Immature natural killer cell (primary cell): ENCODE measurements around the gene S100Z. TPM values are rescaled to one million over a fixed set of nuclear protein-coding genes. Genes with fewer than 3 reads are reported as not detected.
"Not testable (repeated sequence)": the region's sequence is repeated elsewhere in the genome, so short reads cannot be mapped to it uniquely, and the experiment has no call there.

ENCODE experiments used
- DNase-seq, 3 donors: peaks; one replicate each; pipeline ENCODE4 v3.0.0; 2022; ENCODE audit warnings: mixed read lengths in 1 of 3
- H3K27ac Mint-ChIP-seq, 6 donors: one replicate each; pipeline ENCODE4 v1.8.0; 2020; ENCODE audit warnings: mixed read lengths in 6 of 6, mild to moderate bottlenecking in 5 of 6, inconsistent platforms in 4 of 6, moderate library complexity in 3 of 6
- H3K27me3 Mint-ChIP-seq, 3 donors: one replicate each; pipeline ENCODE4 v1.8.0; 2020 to 2021; ENCODE audit warnings: low read depth in 3 of 3, mild to moderate bottlenecking in 3 of 3, mixed read lengths in 3 of 3, moderate library complexity in 3 of 3, inconsistent platforms in 1 of 3
- H3K36me3 Mint-ChIP-seq, 3 donors: one replicate each; pipeline ENCODE4 v1.8.0; 2020; ENCODE audit warnings: mixed read lengths in 3 of 3, inconsistent platforms in 2 of 3, mild to moderate bottlenecking in 2 of 3
- H3K4me1 Mint-ChIP-seq, 2 donors: one replicate each; pipeline ENCODE4 v1.8.0; 2020; ENCODE audit warnings: inconsistent platforms in 2 of 2, mild to moderate bottlenecking in 2 of 2, mixed read lengths in 2 of 2, moderate library complexity in 1 of 2
- H3K4me3 Mint-ChIP-seq, 5 donors: one replicate each; pipeline ENCODE4 v1.8.0; 2020; ENCODE audit warnings: mild to moderate bottlenecking in 5 of 5, mixed read lengths in 5 of 5, inconsistent platforms in 3 of 5, moderate library complexity in 3 of 5
- H3K9me3 Mint-ChIP-seq, 6 donors: one replicate each; pipeline ENCODE4 v1.8.0; 2020; ENCODE audit warnings: mild to moderate bottlenecking in 6 of 6, mixed read lengths in 6 of 6, inconsistent platforms in 4 of 6, moderate library complexity in 3 of 6
- polyA plus RNA-seq, 3 donors: library from polyadenylated mRNA; unstranded; fragments of 300-500 nt; fragmentation: Illumina TruSeq; gene quantifications; one replicate each; pipeline ENCODE4 v1.2.3, GENCODE V29; 2021

Gene S100Z
- polyA plus RNA-seq, 3 donors from 2014 or later, result 0.73 to 2.5 TPM; not detected in 1

GRCh38 chr5:76845890-76846289, 3.9 kb upstream of the S100Z start:
- DNase-seq, result no peak
- Mint-ChIP-seq H3K36me3 (peaks cover 0 to 3% (median 0%) of the 10 kb centered on the region in 3 donors), H3K4me1 (peaks cover 14% of the 10 kb centered on the region in 2 donors), H3K9me3 (no peaks in the 10 kb centered on the region), H3K27me3 (peaks cover 0 to 5% (median 0%) of the 10 kb centered on the region in 3 donors), H3K27ac (no peak overlapping the region), H3K4me3 (no peak overlapping the region)

DNA sequence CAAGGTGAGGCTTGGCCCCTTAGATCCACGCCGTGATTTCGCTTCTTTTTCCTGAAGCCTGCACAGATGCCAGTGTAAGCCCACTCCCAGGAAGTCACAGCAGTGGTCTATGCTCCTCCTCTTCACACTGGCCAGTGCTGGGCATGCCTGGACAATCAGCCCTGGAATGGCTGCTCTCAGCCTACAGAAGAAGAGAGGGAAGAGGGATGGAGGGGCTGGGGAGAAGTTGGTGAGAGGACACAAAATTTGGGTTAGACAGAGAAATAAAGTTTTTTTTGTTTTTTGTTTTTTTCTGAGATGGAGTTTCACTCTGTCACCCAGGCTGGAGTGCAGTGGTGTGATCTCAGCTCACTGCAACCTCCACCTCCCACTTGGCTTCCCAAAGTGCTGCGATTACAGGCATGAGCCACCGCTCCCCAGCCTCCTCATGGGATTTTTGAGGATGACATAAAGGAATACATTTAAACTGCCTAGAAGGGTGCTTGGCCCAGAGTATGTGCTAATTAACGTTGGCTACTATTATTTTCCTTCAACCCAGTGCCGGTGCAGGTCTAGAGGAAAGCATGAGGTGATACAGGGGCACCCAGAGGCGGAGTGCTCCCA, 830 bp downstream of the S100Z start:
- Mint-ChIP-seq H3K36me3 (no peaks in the 10 kb centered on the region), H3K27me3 (peaks cover 0 to 2% (median 2%) of the 10 kb centered on the region in 3 donors), H3K27ac (peak overlapping the region in 2 of 6 donors; percentile 45 to 47), H3K9me3 (peaks cover 0 to 2% (median 0%) of the 10 kb centered on the region in 6 donors), H3K4me3 (peak overlapping the region in 2 of 5 donors; percentile 15 to 44), H3K4me1 (peaks cover 35 to 40% of the 10 kb centered on the region in 2 donors)
- DNase-seq, result no peak

GRCh38 chr5:76851728-76852369, 2.0 kb downstream of the S100Z start:
- H3K4me1 Mint-ChIP-seq, result peaks cover 47 to 52% of the 10 kb centered on the region in 2 donors
- peaks cover 0 to 2% (median 0%) of the 10 kb centered on the region in 3 donors for H3K27me3 Mint-ChIP-seq
- DNase-seq, result no peak
- no peak overlapping the region for H3K4me3 Mint-ChIP-seq
- H3K36me3 Mint-ChIP-seq, result peaks cover 0 to 5% (median 4%) of the 10 kb centered on the region in 3 donors
- peaks cover 0 to 2% (median 0%) of the 10 kb centered on the region in 6 donors for H3K9me3 Mint-ChIP-seq
- H3K27ac Mint-ChIP-seq, result peak overlapping the region in 2 of 6 donors; percentile 6 to 30

- peak overlapping the region in 1 of 6 donors; percentile 25 for H3K27ac Mint-ChIP-seq
- peaks cover 0 to 5% (median 4%) of the 10 kb centered on the region in 3 donors for H3K36me3 Mint-ChIP-seq
- H3K9me3 Mint-ChIP-seq, result peaks cover 0 to 2% (median 0%) of the 10 kb centered on the region in 6 donors
- H3K27me3 Mint-ChIP-seq, result peaks cover 0 to 2% (median 0%) of the 10 kb centered on the region in 3 donors
- peaks cover 49 to 54% of the 10 kb centered on the region in 2 donors for H3K4me1 Mint-ChIP-seq
- DNase-seq, result no peak
- H3K4me3 Mint-ChIP-seq, result no peak overlapping the region
Observed at GRCh38 chr5:76852772-76853171, 3.0 kb downstream of the S100Z start.

GRCh38 chr5:76853741-76854140, 3.9 kb downstream of the S100Z start:
- peaks cover 49 to 54% of the 10 kb centered on the region in 2 donors for H3K4me1 Mint-ChIP-seq
- H3K4me3 Mint-ChIP-seq, H3K9me3 Mint-ChIP-seq, H3K27me3 Mint-ChIP-seq, H3K36me3 Mint-ChIP-seq, DNase-seq: not testable (repeated sequence)
- H3K27ac Mint-ChIP-seq, result peak overlapping the region in 3 of 6 donors; percentile 3 to 32 (median 22)

DNA sequence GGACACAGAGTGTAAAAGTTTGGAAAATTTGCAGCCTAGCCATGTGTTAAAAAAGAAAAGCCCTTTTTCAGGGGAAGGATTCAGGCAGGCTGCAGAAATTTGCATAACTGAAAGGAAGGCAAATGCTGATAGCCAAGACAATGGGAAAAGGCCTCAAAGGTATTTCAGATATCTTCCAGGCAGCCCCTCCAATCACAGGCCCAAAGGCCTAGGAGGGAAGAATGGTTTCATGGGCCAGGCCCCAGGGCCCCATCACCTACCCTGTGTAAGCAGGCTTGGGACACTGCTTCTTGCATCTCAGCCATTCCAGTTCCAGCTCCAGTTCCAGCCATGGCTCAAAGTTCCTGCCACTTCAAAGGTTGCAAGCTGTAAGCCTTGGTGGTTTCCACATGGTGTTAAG, 4.8 kb downstream of the S100Z start:
- no peak for DNase-seq
- peak overlapping the region in 3 of 6 donors; percentile 22 to 71 (median 52) for H3K27ac Mint-ChIP-seq
- peaks cover 47 to 52% of the 10 kb centered on the region in 2 donors for H3K4me1 Mint-ChIP-seq
- H3K9me3 Mint-ChIP-seq, result peaks cover 0 to 2% (median 0%) of the 10 kb centered on the region in 6 donors
- peaks cover 0 to 5% (median 4%) of the 10 kb centered on the region in 3 donors for H3K36me3 Mint-ChIP-seq
- H3K4me3 Mint-ChIP-seq, result no peak overlapping the region
- peaks cover 0 to 2% (median 0%) of the 10 kb centered on the region in 3 donors for H3K27me3 Mint-ChIP-seq

DNA sequence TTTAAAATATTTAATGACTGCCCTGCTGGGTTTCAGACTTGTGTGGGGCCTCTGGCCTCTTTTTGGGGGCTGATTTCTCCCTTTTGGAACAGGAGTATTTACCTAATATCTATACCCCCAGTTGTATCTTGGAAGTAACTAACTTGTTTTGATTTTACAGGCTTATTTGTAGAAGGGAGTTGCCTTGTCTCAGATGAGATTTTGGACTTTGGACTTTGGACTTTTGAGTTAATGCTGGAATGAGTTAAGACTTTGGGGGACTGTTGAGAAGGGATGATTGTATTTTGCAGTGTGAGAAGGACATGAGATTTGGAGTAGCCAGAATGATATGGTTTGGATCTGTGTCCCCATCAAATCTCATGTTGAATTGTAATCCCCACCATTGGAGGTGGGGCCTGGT, 5.7 kb downstream of the S100Z start:
- Mint-ChIP-seq H3K4me3 (peak overlapping the region; percentile 49 to 75 (median 61)), H3K4me1 (peaks cover 39 to 43% of the 10 kb centered on the region in 2 donors)
- H3K9me3 Mint-ChIP-seq, result not testable (repeated sequence)

GRCh38 chr5:76855961-76856360, 6.1 kb downstream of the S100Z start:
- Mint-ChIP-seq H3K36me3 (peaks cover 0 to 5% (median 4%) of the 10 kb centered on the region in 3 donors), H3K27ac (peak overlapping the region; percentile 81 to 92 (median 86)), H3K27me3 (peaks cover 0 to 2% (median 0%) of the 10 kb centered on the region in 3 donors), H3K4me3 (peak overlapping the region; percentile 49 to 75 (median 61)), H3K4me1 (peaks cover 35 to 39% of the 10 kb centered on the region in 2 donors), H3K9me3 (peaks cover 0 to 2% (median 0%) of the 10 kb centered on the region in 6 donors)
- DNase-seq, result peak; percentile 9 to 17 (median 9)

More for the DNA sequence above, 5.7 kb downstream of the S100Z start:
- H3K27ac Mint-ChIP-seq, result peak overlapping the region; percentile 81 to 92 (median 86)
- H3K27me3 Mint-ChIP-seq, H3K36me3 Mint-ChIP-seq, DNase-seq: not testable (repeated sequence)

DNA sequence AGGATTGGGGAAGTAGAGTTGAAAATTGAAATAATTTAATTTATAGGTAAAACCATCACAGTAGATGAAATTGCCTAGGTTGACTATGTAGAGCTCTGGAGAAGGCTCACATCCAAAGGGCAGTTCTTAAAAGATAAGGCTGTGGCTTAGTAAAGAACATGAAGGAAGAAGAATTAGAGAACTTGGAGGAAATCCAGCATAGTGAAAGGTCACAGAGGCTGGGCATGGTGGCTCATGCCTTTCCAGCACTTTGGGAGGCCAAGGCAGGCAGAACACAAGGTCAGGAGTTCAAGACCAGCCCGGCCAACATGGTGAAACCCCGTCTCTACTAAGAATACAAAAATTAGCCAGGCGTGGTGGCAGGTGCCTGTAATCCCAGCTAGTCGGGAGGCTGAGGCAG, 7.0 kb downstream of the S100Z start:
- H3K4me1 Mint-ChIP-seq, result peaks cover 28 to 30% of the 10 kb centered on the region in 2 donors
- not testable (repeated sequence) for H3K36me3 Mint-ChIP-seq, H3K9me3 Mint-ChIP-seq, DNase-seq, H3K27me3 Mint-ChIP-seq
- H3K27ac Mint-ChIP-seq, result peak overlapping the region in 4 of 6 donors; percentile 57 to 92 (median 86)
- peak overlapping the region in 3 of 5 donors; percentile 8 to 17 (median 14) for H3K4me3 Mint-ChIP-seq

- H3K9me3 Mint-ChIP-seq, result no peaks in the 10 kb centered on the region
- H3K27me3 Mint-ChIP-seq, result peaks cover 0 to 1% (median 0%) of the 10 kb centered on the region in 3 donors
- H3K27ac Mint-ChIP-seq, result peak overlapping the region in 1 of 6 donors; percentile 9
- peaks cover 0 to 5% (median 4%) of the 10 kb centered on the region in 3 donors for H3K36me3 Mint-ChIP-seq
- peaks cover 23% of the 10 kb centered on the region in 2 donors for H3K4me1 Mint-ChIP-seq
- H3K4me3 Mint-ChIP-seq, result no peak overlapping the region
- no peak for DNase-seq
Observed at GRCh38 chr5:76859591-76860247, 9.9 kb downstream of the S100Z start.

DNA sequence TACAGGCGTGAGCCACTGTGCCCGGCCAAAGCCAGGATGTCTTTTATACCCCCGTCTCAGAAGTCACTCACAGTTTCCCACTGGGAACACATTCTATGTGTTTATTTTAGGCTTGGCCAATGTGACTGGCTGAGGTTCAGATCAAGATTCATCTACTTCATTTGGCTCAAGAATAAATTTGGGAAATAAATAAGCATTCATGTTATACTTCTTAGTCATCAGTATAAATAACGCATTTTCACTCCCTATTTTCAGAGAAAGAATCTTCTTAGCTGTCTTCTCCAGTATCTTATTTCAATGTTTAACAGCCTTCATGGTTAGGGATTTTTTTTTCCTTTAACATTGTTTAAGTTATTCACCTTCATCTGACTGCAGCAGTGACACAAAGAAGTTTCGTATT, 11.8 kb downstream of the S100Z start:
- Mint-ChIP-seq H3K27me3 (peaks cover 0 to 1% (median 0%) of the 10 kb centered on the region in 3 donors), H3K4me1 (peaks cover 4 to 5% of the 10 kb centered on the region in 2 donors), H3K27ac (no peak overlapping the region), H3K36me3 (no peaks in the 10 kb centered on the region), H3K9me3 (no peaks in the 10 kb centered on the region), H3K4me3 (no peak overlapping the region)
- no peak for DNase-seq

GRCh38 chr5:76863001-76863400, 13.2 kb downstream of the S100Z start:
- Mint-ChIP-seq H3K27me3 (peaks cover 0 to 2% (median 1%) of the 10 kb centered on the region in 3 donors), H3K4me1 (no peaks in the 10 kb centered on the region), H3K9me3 (no peaks in the 10 kb centered on the region), H3K36me3 (no peaks in the 10 kb centered on the region), H3K27ac (no peak overlapping the region), H3K4me3 (no peak overlapping the region)
- no peak for DNase-seq

GRCh38 chr5:76866503-76866902, 16.7 kb downstream of the S100Z start:
- H3K36me3 Mint-ChIP-seq, result no peaks in the 10 kb centered on the region
- H3K27ac Mint-ChIP-seq, result no peak overlapping the region
- H3K4me3 Mint-ChIP-seq, result no peak overlapping the region
- H3K27me3 Mint-ChIP-seq, result peaks cover 0 to 6% (median 4%) of the 10 kb centered on the region in 3 donors
- no peaks in the 10 kb centered on the region for H3K9me3 Mint-ChIP-seq
- no peak for DNase-seq
- H3K4me1 Mint-ChIP-seq, result no peaks in the 10 kb centered on the region

DNA sequence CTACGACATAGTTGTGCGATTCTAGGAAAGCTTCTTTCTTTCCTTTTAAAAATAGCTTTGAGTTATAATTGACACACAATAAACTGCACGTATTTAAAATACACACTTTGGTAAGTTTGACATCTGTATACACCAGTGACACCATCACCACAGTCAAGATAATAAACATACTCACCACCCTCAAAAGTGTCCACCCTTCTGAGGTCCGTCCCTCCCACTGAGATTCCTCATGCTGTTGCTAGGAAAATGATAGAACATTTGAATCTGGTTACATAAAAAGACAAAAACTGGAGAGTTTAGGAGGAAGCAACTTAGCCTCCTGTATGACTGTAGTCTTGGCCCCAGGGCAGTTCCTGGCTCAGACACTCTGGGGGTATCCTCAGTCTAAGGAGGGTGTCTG, 17.2 kb downstream of the S100Z start:
- no peak overlapping the region for H3K4me3 Mint-ChIP-seq
- H3K36me3 Mint-ChIP-seq, result no peaks in the 10 kb centered on the region
- peaks cover 0 to 6% (median 3%) of the 10 kb centered on the region in 3 donors for H3K27me3 Mint-ChIP-seq
- no peaks in the 10 kb centered on the region for H3K4me1 Mint-ChIP-seq
- DNase-seq, result no peak
- no peaks in the 10 kb centered on the region for H3K9me3 Mint-ChIP-seq
- H3K27ac Mint-ChIP-seq, result no peak overlapping the region
